Colonic mucosa (tissue), 4 donors: Measurements from ENCODE around the gene UPF1. TPM values are rescaled to one million over a fixed set of nuclear protein-coding genes. Genes with fewer than 3 reads are reported as not detected.

ENCODE experiments used
- DNase-seq: peaks from one replicate; pipeline ENCODE4 v3.0.0-alpha.2; 2020
- H3K27ac ChIP-seq: fragments of 200-600 bp; one replicate; pipeline ENCODE4 v1.8.0; 2021
- H3K27me3 ChIP-seq: fragments of 200-600 bp; one replicate; pipeline ENCODE4 v1.8.0; 2021
- H3K36me3 ChIP-seq: fragments of 200-600 bp; one replicate; pipeline ENCODE4 v1.8.0; 2021
- H3K4me1 ChIP-seq: fragments of 200-600 bp; one replicate; pipeline ENCODE4 v1.8.0; 2021; ENCODE audit warnings: mild to moderate bottlenecking
- H3K4me3 ChIP-seq: fragments of 200-600 bp; one replicate; pipeline ENCODE4 v1.8.0; 2021
- H3K9ac ChIP-seq, 2 donors: one replicate each; pipeline ENCODE4 v1.7.0; 2013; ENCODE audit warnings: control low read depth in 2 of 2, low read depth in 2 of 2, low read length in 2 of 2
- H3K9me3 ChIP-seq: fragments of 200-600 bp; one replicate; pipeline ENCODE4 v1.8.0; 2021
- CTCF ChIP-seq: fragments of 200-600 bp; IDR thresholded peaks from one replicate; pipeline ENCODE4 v1.8.0; 2022; ENCODE audit warnings: antibody characterized with exemption, mild to moderate bottlenecking
- intact Hi-C: fragments of 100-400 bp; cut with DNase I; formaldehyde crosslinking; loops from one replicate; pipeline ENCODE4 v1.14.1; 2022
- total RNA-seq, 2 donors: library from RNA; stranded (reverse); fragmentation: NEBNext Ultra II Directional in 1 of 2; extraction: Animal tissue kit (Norgen Biotek cat#: 25700) in 1 of 2; gene quantifications; one replicate each; pipeline ENCODE4 v1.2.1, GENCODE V29; 2021
- donor health status: healthy.
- donor health status: DM: no; HTN: no; CAD: no.
- donor health status: DM: no; HTN: no; CAD: no.

The UPF1 gene
- total RNA-seq, 2 donors from 2014 or later = 77.5 to 113 TPM

GRCh38 chr19:18785179-18786124 lies 46.3 kb upstream of the UPF1 start:
- peak; percentile 94 for DNase-seq
- H3K4me1 ChIP-seq = peaks cover 11% of the 10 kb centered on the region
- no peak for TF ChIP-seq CTCF
- peak overlapping the region in 1 of 2 donors; percentile 40 for H3K9ac ChIP-seq
- no peak overlapping the region for H3K27ac ChIP-seq
- peaks cover 51% of the 10 kb centered on the region for H3K27me3 ChIP-seq
- H3K4me3 ChIP-seq = peak overlapping the region; percentile 10
- H3K36me3 ChIP-seq = no peaks in the 10 kb centered on the region
- intact Hi-C loops = no loop called here
- H3K9me3 ChIP-seq = no peaks in the 10 kb centered on the region

GRCh38 chr19:18788529-18789421 lies 43.0 kb upstream of the UPF1 start:
- Histone ChIP-seq H3K27ac (no peak overlapping the region), H3K9me3 (no peaks in the 10 kb centered on the region), H3K4me3 (no peak overlapping the region), H3K9ac (no peak overlapping the region), H3K4me1 (peaks cover 11% of the 10 kb centered on the region), H3K36me3 (no peaks in the 10 kb centered on the region), H3K27me3 (peaks cover 74% of the 10 kb centered on the region)
- DNase-seq = no peak
- intact Hi-C loops = no loop called here
- no peak for TF ChIP-seq CTCF

- TF ChIP-seq CTCF = no peak
- Histone ChIP-seq H3K4me3 (no peak overlapping the region), H3K36me3 (no peaks in the 10 kb centered on the region), H3K27ac (no peak overlapping the region), H3K9ac (no peak overlapping the region), H3K27me3 (peaks cover 74% of the 10 kb centered on the region), H3K9me3 (no peaks in the 10 kb centered on the region), H3K4me1 (peaks cover 11% of the 10 kb centered on the region)
- DNase-seq = no peak
- intact Hi-C loops = no loop called here
Observed at GRCh38 chr19:18789422-18789869, 42.3 kb upstream of the UPF1 start.

GRCh38 chr19:18789883-18790565 lies 41.7 kb upstream of the UPF1 start:
- intact Hi-C loops = no loop called here
- Histone ChIP-seq H3K4me3 (no peak overlapping the region), H3K27me3 (peaks cover 74% of the 10 kb centered on the region), H3K4me1 (peaks cover 11% of the 10 kb centered on the region), H3K9me3 (no peaks in the 10 kb centered on the region), H3K9ac (peak overlapping the region in 1 of 2 donors; percentile 43), H3K36me3 (no peaks in the 10 kb centered on the region), H3K27ac (no peak overlapping the region)
- TF ChIP-seq CTCF = no peak
- no peak for DNase-seq
